ENCODE results near the gene TMED4.
"Not testable (repeated sequence)": the region's sequence is repeated elsewhere in the genome, so short reads cannot be mapped to it uniquely, and the experiment has no call there.

The TMED4 gene

GRCh38 chr7:44565097-44565794 is 16.8 kb downstream of the TMED4 start:
- H3K4me2 ChIP-seq (ENCODE audit: low read depth, low read length, poor library complexity, severe bottlenecking): no peak overlapping the region
- H3K27me3 ChIP-seq (ENCODE audit: low read length): no peaks in the 10 kb centered on the region
- H3K9me2 ChIP-seq (replicated peaks; ENCODE audit: insufficient read depth, low read length): no peaks in the 10 kb centered on the region
- H2AFZ ChIP-seq (ENCODE audit: low read depth, low read length, severe bottlenecking): no peak overlapping the region
- no peaks in the 10 kb centered on the region for H3K79me2 ChIP-seq (ENCODE audit: insufficient read depth, low read length)
- no peak overlapping the region for H3K4me3 ChIP-seq (ENCODE audit: insufficient read depth, low read length, poor library complexity, severe bottlenecking)
- H3K9ac ChIP-seq (ENCODE audit: low read length): no peak overlapping the region
- H3F3A ChIP-seq (ENCODE audit: insufficient read depth): 0 out of 2 replicates have a peak, but pooled peaks cover 3% of the 10 kb centered on the region
- H3K36me3 ChIP-seq (ENCODE audit: low read length): peaks cover 16% of the 10 kb centered on the region
- H3K27ac ChIP-seq (ENCODE audit: low read depth, low read length): no peak overlapping the region
- H3K9me3 ChIP-seq (ENCODE audit: insufficient read depth, low read length): no peaks in the 10 kb centered on the region
- no peaks in the 10 kb centered on the region; the same call in 1 of the 2 replicates for H4K20me1 ChIP-seq (ENCODE audit: low read depth, low read length)
- TF ChIP-seq, protein P1, sequence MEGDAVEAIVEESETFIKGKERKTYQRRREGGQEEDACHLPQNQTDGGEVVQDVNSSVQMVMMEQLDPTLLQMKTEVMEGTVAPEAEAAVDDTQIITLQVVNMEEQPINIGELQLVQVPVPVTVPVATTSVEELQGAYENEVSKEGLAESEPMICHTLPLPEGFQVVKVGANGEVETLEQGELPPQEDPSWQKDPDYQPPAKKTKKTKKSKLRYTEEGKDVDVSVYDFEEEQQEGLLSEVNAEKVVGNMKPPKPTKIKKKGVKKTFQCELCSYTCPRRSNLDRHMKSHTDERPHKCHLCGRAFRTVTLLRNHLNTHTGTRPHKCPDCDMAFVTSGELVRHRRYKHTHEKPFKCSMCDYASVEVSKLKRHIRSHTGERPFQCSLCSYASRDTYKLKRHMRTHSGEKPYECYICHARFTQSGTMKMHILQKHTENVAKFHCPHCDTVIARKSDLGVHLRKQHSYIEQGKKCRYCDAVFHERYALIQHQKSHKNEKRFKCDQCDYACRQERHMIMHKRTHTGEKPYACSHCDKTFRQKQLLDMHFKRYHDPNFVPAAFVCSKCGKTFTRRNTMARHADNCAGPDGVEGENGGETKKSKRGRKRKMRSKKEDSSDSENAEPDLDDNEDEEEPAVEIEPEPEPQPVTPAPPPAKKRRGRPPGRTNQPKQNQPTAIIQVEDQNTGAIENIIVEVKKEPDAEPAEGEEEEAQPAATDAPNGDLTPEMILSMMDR (IDR thresholded peaks at IDR 0.05; ENCODE audit: insufficient read depth, low read length, poor library complexity, severe bottlenecking): peak; percentile 97
- no peak for TF ChIP-seq EZH2phosphoT487 (conservative IDR thresholded peaks at IDR 0.05; ENCODE audit: low read length)

- Histone ChIP-seq H3K4me2 (ENCODE audit: low read depth, low read length, poor library complexity, severe bottlenecking) (no peak overlapping the region), H3K27ac (ENCODE audit: low read depth, low read length) (no peak overlapping the region), H3K79me2 (ENCODE audit: insufficient read depth, low read length) (no peaks in the 10 kb centered on the region), H4K20me1 (ENCODE audit: low read depth, low read length) (no peaks in the 10 kb centered on the region; the same call in 1 of the 2 replicates), H3K27me3 (ENCODE audit: low read length) (no peaks in the 10 kb centered on the region), H3K36me3 (ENCODE audit: low read length) (peaks cover 15% of the 10 kb centered on the region), H3K9me3 (ENCODE audit: insufficient read depth, low read length) (no peaks in the 10 kb centered on the region), H3K9ac (ENCODE audit: low read length) (no peak overlapping the region), H3F3A (ENCODE audit: insufficient read depth) (0 out of 2 replicates have a peak, but pooled peaks cover 3% of the 10 kb centered on the region), H3K9me2 (replicated peaks; ENCODE audit: insufficient read depth, low read length) (no peaks in the 10 kb centered on the region), H3K4me3 (ENCODE audit: insufficient read depth, low read length, poor library complexity, severe bottlenecking) (no peak overlapping the region), H2AFZ (ENCODE audit: low read depth, low read length, severe bottlenecking) (no peak overlapping the region)
- TF ChIP-seq EZH2phosphoT487 (conservative IDR thresholded peaks at IDR 0.05; ENCODE audit: low read length): no peak
- TF ChIP-seq, protein P1 (IDR thresholded peaks at IDR 0.05; ENCODE audit: insufficient read depth, low read length, poor library complexity, severe bottlenecking): no peak
These were observed 17.4 kb downstream of the TMED4 start for GRCh38 chr7:44564606-44565005.

DNA sequence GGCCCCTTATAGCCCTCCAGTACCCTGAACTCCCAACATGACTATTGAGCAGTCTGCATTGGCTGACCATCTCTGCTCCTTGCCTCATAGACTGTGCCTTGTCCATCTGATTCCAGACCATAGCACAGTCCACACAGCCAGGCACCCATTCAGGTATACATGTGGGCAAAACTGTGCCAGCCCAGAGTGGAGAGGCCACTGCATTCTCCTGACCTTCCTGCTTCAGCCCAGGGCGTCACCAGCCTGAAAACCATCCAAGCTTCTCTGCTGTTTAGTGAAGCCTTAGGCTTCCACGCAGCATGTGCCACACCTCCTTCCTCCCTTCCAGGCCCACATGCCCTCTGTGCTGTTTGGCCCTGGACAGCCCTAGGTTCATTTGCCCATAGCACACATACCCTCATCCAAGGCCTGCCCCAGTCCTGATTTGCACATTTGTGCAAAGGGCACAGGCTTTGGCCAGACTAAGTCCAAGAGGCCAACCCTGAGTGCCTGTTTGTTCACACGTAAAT is 18.8 kb downstream of the TMED4 start:
- Histone ChIP-seq H3K36me3 (ENCODE audit: low read length) (peaks cover 7% of the 10 kb centered on the region; the same call in 1 of the 2 replicates), H2AFZ (ENCODE audit: low read depth, low read length, severe bottlenecking) (no peak overlapping the region), H3K9me2 (replicated peaks; ENCODE audit: insufficient read depth, low read length) (no peaks in the 10 kb centered on the region), H3K27me3 (ENCODE audit: low read length) (no peaks in the 10 kb centered on the region), H3K9me3 (ENCODE audit: insufficient read depth, low read length) (no peaks in the 10 kb centered on the region), H3F3A (ENCODE audit: insufficient read depth) (0 out of 2 replicates have a peak, but pooled peaks cover 3% of the 10 kb centered on the region), H3K79me2 (ENCODE audit: insufficient read depth, low read length) (no peaks in the 10 kb centered on the region), H3K4me2 (ENCODE audit: low read depth, low read length, poor library complexity, severe bottlenecking) (no peak overlapping the region), H4K20me1 (ENCODE audit: low read depth, low read length) (no peaks in the 10 kb centered on the region; the same call in 1 of the 2 replicates), H3K4me3 (ENCODE audit: insufficient read depth, low read length, poor library complexity, severe bottlenecking) (no peak overlapping the region), H3K27ac (ENCODE audit: low read depth, low read length) (no peak overlapping the region), H3K9ac (ENCODE audit: low read length) (no peak overlapping the region)
- TF ChIP-seq EZH2phosphoT487 (conservative IDR thresholded peaks at IDR 0.05; ENCODE audit: low read length): no peak
- TF ChIP-seq, protein P1 (IDR thresholded peaks at IDR 0.05; ENCODE audit: insufficient read depth, low read length, poor library complexity, severe bottlenecking): no peak

GRCh38 chr7:44562622-44562962 is 19.4 kb downstream of the TMED4 start:
- not testable (repeated sequence) for H3K4me3 ChIP-seq (ENCODE audit: insufficient read depth, low read length, poor library complexity, severe bottlenecking); H3K27me3 ChIP-seq (ENCODE audit: low read length); H3K36me3 ChIP-seq (ENCODE audit: low read length); H3K27ac ChIP-seq (ENCODE audit: low read depth, low read length); H3K4me2 ChIP-seq (ENCODE audit: low read depth, low read length, poor library complexity, severe bottlenecking); H4K20me1 ChIP-seq (ENCODE audit: low read depth, low read length); H3K9me2 ChIP-seq (replicated peaks; ENCODE audit: insufficient read depth, low read length); H3K9me3 ChIP-seq (ENCODE audit: insufficient read depth, low read length); H3K79me2 ChIP-seq (ENCODE audit: insufficient read depth, low read length); H3K9ac ChIP-seq (ENCODE audit: low read length); H2AFZ ChIP-seq (ENCODE audit: low read depth, low read length, severe bottlenecking); H3F3A ChIP-seq (ENCODE audit: insufficient read depth)
